Smooth muscle cell of the brain vasculature (primary cell): ENCODE results near the gene LIAS.
"Not testable (repeated sequence)": the region's sequence is repeated elsewhere in the genome, so short reads cannot be mapped to it uniquely, and the experiment has no call there.

Source experiments
- DNase-seq: peaks from one replicate; pipeline ENCODE4 v3.0.0-alpha.2; 2012; ENCODE audit warnings: low read depth, low spot score

LIAS gene

DNA sequence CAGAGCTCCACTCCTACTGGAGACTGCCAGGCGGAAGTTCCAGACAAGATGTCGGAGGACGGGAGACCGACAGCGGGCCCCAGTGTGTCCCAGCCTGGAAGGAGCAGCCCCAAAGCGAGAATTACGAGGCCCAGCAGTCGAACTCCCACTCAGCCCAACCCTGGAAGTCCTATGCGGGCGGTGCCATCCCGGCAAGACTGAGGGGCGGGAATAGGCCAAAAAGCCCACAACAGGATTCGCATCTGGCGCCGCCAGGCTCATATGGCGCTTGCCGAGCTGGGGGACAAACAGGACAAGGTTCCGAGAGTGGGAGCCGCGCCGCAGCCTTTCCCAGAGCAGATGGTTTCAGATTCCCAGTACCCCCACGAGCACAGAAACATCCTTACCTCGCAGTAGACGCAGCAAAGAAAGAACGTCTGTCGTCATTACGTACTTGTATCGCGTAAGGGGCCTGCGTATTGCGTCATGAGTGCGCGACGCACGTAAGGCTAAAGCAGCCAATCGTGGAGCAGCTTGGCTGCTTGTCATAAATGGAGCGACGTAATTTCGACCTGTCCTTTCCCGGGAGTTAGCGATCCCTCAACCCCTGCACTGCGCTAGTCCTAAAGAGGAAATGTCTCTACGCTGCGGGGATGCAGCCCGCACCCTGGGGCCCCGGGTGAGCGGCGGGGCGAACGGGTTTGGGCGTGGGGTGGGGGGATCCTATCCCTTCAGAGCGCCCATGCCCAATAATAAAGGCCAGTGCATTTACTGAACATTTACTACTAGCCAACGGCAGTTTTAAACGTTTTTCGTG, at the start of gene LIAS, which contains the start of gene RPL9:
Gene LIAS, plus strand, starts transcription at position 552 of the 796 bp plus-strand sequence. Its CDS starts 62 bp downstream, at position 614.
Gene RPL9, minus strand, starts transcription at position 418 of the 796 bp plus-strand sequence. CDS start 483 bp downstream, outside the sequence.
- peak; percentile 98 for DNase-seq

DNA sequence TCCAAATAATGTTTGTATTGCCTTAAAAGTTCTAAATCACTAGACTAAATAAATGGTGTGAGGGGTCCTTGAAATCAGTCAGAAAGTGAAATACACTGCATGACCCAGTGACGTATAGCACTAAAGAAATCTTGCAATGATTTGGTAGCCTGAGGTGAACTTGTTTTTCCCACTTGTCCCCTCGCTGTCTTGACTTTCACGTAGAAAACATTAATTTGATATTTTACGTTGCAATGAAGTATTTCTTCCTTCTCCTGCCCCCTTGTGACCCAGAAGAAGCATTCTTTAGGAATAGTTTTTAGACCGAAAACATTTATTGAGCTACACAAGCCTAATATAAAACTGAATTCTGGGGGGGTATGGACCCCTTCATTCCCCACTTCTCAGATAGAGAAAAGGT, 48.4 kb upstream of the LIAS start:
- no peak for DNase-seq

DNA sequence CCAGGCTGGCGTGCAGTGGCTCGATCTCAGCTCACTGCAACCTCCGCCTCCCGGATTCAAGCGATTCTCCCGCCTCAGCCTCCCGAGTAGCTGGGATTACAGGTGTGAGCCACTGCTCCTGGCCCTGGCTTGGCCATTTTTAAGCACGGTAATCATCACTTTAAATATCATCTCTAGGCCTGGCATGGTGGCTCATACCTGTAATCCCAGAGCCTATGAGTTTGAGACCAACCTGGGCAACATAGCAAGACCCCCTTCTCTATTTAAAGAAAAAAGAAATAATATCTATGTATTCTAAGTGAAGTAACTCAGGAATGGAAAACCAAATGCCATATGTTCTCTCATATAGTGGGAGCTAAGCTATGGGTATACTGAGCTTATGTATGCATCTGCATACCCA, 47.3 kb upstream of the LIAS start:
- DNase-seq = not testable (repeated sequence)

DNA sequence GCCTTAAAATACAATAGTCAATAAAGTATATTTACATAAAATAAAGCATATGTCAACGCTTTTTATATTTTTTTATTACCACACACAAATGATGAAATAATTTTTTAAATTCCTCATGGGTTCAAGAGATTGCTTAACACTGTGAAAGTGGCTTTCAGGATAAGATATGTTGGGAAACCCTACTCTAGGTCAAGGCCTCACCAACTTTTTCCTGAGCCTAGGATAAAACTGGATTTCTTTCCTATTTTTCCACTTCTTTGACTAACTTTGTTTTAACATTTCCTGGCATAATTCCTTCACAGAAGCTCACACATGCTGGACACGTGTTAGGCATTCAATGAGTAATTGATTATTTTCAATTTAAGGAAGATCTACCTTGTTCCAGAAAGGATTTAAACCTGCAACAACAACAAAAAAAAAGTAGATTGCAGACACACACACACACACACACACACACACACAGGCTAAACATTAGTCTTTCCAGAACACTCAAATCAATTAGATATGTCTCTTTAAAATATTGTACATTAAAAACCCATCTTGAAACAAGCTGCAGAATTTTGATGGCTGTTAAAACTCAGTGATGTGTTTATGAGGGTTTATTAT, 43.1 kb upstream of the LIAS start:
- DNase-seq = no peak

DNA sequence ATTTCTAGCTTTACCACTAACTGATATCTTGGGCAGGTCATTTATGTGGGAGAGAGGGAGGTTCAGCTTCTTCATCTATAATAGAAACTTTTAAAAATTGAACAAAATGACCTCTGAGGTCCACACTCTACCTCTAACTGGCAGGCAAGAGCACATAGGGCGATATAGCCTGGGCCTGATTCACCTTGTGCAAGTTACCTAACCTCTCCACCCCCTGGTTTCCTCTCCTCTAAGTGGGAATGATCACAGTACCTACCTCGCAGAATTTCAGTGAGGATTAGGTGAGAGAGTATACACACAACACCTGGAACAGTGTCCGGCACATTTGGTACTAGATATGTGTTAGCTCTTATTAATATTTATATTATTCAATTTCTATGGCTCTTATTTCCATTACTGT, 36.6 kb upstream of the LIAS start:
- no peak for DNase-seq

DNA sequence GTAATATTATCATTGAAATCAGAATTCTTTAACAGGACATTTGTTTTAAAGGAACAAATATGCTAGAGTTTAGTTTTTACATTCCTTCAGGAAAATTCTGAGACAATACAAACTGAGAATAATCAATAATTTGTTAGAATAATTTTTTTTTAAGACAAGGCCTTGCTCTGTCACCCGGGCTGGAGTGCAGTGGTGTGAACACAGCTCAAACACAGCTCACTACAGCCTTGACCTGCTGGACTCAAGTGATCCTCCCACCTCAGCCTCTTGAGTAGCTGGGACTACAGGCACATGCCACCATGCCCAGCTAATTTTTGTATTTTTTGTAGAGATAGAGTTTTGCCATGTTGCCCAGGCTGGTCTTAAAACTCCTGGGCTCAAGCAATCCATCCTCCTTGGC, 33.6 kb upstream of the LIAS start:
- DNase-seq = not testable (repeated sequence)

DNA sequence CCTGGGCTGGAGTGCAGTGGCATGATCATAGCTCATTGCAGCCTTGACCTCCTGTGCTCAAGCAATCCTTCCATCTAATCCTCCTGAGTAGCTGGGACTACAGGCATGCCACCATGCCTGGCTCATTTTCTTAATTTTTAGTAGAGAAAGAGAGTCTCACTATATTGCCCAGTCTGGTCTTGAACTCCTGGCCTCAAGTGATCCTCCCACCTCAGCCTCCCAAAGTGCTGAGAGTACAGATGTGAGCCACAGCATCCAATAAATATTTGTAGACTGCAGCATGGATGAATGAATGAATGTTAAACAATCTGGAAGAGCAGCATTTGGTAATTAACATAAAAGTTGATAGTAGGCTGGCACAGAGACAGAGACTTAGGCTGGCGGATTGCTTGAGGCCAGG, 32.1 kb upstream of the LIAS start:
- DNase-seq = no peak

DNA sequence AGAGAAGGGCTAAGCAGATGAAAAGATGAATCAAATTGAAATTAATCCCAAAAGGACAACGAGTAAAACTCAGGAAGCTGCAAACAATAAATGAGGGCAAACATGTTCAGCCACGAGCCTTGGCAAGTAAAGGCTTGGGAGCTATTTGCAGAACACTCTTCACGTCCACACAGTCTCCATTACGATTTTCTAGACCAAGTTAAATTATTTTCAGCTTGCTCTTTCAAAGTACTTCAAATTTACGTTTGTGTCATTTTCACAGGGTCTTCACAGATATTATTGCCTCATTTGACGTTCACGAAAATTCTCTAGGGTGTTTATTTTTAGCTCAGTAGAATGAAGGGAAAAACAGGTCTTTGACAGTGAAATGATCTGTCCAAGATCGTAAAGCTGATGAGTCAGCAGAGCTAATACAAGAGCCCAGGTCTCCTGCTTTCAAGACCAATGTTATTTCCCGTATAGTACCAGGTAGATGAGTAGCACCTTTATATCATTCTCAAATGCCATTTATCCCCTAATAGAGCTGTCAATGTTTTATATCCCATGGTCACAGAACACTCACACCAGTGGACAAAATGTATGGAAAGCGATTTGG, 31.2 kb upstream of the LIAS start:
- DNase-seq = no peak

DNA sequence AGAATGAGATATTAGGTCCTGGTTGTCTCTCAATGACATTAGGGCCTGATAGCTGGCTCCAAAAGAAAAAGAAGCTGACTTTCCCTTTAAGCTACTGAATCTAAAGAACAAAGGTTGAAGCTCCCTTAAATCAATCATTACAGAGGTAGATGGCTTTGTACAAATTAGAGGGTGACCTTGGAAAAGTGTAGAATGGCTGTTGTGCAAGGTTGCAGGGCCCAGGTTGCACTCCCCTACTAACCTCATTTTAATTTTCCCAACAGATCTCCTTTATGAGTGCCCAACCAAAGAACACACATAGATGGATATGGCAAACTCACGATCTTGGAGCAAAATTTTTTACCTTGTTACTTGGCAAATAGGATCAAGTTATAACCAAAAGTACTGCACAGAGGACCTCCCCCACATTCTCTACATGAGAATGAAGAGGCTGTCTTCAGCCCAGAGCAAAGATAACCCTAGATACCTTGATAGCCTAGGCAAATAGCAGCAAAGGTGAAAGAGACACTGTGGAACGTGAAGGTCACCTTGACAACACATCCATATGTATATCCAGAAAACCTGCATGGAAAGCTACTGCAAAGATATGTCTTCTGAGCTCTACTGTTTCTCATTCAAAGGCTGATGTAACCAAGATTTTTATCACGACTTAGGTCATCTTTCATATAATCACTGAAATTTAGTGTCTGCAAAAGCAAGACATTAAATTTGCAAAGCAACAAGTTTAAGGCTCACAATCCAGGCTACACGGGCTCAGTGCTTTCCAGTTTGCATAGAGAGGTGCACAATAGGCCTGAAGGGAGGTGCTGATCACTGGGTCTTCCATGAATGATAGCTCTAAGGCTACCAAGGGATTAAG, 29.2 kb upstream of the LIAS start:
- DNase-seq = no peak

DNA sequence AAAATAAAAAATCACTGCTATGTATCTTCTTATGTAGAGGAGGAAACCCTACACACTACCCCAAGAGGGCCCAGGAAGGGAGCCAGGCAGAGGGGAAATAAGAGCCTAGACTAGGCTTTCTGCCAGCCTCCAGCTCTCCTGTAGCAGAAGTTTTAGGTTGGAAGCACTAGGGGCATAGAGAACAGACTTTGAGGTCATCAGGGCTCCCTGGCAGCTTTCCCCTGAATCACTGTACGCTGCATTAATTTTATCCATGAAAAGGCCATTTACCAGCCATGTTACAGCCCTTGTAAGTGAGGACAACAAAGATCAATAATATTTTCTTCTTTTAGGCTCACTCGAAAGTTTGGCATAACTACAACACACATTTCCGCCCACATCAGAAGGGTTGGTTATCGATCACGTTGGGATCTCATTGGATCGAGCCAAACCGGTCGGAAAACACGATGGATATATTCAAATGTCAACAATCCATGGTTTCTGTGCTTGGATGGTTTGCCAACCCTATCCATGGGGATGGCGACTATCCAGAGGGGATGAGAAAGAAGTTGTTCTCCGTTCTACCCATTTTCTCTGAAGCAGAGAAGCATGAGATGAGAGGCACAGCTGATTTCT, 24.9 kb upstream of the LIAS start:
- no peak for DNase-seq

DNA sequence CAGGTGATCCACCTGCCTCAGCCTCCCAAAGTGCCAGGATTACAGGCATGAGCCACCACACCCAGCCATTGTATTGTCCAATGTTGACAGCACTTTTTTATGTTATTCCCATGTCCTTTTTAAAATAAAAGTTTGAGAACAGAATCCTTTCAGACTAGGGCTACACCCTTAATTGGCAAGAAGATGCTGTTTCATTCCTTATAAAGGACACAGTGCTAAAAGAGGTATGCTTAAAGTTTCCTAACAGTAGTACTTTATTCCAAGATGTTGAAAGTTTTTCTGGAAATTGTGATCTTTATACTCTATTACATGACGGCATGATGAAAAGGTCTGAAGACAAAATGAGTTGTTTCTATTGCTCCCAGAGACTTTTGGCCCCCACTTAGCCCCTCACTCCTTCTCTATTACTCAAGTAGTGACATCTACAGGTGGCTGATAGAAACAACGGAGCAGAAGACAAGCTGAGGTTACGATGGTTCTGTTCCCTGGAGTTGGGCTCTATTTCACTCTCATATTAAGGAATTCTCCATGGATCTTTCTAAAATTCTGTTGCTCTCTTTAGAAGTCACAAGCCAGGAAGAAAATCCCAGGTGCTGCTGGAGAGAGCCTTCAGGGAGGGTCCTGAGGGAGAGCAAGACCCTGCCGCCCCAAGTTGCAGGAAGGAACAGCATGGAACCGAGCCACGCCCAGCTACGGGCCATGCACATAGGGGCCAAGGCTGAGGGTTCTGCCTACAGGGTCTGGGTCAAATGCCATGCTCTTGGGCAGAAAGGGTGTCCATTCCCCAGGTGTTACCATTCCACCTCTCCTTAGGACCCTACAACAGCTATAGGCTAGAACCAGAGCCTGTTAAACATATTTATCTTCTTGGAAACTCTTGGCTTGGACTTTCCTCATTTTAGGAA, 22.9 kb upstream of the LIAS start:
- no peak for DNase-seq

DNA sequence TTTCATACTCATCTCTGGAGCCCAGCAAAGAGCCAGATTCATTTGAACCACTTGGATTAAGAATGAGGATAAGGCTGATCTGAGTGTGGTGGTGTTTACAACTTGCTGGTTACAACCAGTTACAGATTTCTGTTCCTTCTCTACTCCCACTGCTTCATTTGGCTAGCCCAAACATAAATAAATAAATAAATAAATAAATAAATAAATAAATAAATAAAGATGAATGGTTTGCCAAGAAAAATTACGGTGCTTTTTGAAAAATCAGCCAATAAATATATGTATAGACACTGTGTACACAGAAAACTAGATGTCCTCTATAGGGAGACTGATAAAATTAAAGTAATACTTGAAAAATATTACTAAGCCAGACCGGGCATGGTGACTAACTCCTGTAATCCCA, 17.3 kb upstream of the LIAS start:
- DNase-seq = no peak

DNA sequence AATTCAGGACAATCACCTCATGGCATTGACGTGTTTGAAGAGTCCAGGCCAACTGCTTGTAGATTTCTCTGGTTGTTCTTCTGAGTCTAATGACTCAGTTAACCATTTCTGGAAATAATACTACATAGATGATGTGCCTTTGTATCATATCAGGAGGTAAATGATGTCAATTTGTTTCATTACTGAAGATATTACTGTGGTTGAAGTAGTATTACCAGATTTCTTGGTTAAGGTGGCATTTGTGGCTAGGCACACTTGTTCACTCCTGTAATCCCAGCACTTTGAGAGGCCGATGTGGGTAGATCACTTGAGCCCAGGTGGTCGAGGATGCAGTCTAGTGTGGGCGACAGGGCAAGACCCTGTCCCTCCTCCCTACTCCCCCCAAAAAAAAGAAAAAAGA, 15.9 kb upstream of the LIAS start:
- no peak for DNase-seq

DNA sequence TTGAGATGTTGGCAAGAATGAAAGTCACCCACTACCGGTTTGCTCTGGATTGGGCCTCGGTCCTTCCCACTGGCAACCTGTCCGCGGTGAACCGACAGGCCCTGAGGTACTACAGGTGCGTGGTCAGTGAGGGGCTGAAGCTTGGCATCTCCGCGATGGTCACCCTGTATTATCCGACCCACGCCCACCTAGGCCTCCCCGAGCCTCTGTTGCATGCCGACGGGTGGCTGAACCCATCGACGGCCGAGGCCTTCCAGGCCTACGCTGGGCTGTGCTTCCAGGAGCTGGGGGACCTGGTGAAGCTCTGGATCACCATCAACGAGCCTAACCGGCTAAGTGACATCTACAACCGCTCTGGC, 12.4 kb upstream of the LIAS start:
- no peak for DNase-seq

DNA sequence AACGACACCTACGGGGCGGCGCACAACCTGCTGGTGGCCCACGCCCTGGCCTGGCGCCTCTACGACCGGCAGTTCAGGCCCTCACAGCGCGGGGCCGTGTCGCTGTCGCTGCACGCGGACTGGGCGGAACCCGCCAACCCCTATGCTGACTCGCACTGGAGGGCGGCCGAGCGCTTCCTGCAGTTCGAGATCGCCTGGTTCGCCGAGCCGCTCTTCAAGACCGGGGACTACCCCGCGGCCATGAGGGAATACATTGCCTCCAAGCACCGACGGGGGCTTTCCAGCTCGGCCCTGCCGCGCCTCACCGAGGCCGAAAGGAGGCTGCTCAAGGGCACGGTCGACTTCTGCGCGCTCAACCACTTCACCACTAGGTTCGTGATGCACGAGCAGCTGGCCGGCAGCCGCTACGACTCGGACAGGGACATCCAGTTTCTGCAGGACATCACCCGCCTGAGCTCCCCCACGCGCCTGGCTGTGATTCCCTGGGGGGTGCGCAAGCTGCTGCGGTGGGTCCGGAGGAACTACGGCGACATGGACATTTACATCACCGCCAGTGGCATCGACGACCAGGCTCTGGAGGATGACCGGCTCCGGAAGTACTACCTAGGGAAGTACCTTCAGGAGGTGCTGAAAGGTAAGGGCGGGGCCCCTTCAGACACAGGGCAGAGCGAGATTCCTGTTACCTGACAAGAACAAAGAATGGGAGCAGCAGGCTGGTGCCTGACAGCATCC, 11.8 kb upstream of the LIAS start:
- peak; percentile 24 for DNase-seq

DNA sequence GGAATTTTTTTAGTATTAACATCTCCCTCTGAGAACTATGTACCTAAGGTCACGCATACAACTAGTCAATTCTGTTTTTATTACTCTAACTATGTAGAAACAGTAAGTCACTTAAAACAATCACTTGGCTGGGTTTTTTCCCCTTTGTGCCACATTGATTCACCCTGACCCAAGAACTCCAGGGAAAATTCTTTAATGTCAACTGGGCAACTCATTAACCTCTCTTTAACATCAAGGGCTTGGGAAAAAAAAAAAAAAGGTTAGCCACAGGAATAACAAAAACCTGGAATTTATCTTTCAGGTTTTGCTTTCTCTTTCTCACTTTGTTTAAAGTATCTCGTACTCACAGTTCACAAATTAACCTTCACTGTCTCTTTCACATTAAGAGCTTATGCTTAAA, 8.2 kb upstream of the LIAS start:
- no peak for DNase-seq

DNA sequence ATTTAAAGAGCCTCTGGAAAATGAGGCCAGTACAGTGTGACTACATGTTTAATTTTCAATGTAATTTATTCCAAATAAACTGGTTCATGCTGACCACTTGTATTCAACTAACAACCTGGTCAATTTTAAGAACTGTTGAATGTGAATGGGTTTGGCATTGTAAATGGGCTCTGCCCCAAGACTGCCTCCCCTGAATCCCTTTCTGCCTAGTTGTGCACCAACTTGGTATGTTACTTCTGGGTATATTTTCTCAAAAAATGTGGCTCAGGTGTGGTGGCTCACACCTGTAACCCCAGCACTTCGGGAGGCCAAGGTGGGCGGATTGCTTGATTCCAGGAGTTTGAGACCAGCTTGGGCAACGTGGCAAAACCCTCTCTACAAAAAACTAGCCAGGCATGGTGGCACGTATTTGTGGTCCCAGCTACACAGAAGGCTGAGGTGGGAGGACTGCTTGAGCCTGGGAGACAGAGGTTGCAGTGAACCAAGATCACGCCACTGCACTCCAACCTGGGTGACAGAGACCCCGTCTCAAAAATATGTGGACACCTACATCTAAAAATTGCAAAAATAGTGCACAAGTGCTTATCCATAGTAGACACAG, 7.3 kb upstream of the LIAS start:
- DNase-seq = no peak

DNA sequence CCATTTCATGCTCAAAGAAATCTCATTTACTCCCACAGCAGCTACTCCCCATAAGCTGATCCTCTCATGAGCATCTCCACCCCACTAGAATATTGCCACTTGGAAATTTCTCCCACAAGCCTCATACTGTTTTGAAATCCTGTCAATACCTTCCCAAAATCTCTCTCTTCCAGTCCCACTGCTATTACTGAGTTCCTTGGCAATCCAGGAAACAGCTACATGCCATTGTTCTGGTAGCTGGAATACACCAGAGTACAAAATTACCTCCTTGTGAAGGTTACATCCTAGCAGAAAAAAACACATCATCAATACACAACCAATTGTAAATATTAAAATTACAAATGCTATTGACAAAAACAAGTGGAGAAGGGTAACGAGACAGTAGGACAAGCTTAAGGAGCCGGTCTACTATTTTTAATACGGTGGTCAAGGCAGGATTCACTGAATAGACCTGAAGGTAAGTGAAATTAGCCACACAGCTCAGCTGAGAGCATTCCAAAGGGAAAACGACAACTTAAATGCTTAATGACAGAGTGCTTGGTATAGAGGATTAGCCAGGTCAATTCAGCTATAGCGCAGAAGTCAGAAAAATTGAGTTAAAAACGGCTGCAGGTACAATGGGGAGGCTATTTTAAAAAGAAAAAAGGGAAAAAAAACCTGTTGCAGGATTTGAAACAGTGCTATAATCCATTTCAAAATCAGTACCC, 6.5 kb upstream of the LIAS start:
- no peak for DNase-seq
